Heart left ventricle (tissue), 16 donors: ENCODE data around the gene EMILIN3. TPM values are rescaled to one million over a fixed set of nuclear protein-coding genes. Genes with fewer than 3 reads are reported as not detected.

ENCODE experiments used
- ATAC-seq, 4 donors: fragments of 200-7000 bp; cut with Tn5 transposase; one replicate each; pipeline ENCODE4 v1.9.1; 2020 to 2022; ENCODE audit warnings: moderate library complexity in 4 of 4, mild to moderate bottlenecking in 3 of 4, moderate number of reproducible peaks in 1 of 4
- DNase-seq, 5 donors: peaks; one replicate each; pipeline ENCODE4 v3.0.0-alpha.2; 2020
- H3K27ac ChIP-seq, 12 donors: fragments of 200-600 bp; sonication (generic) in 4 of 12; one replicate each; pipeline versions ENCODE4 v1.5.0 to v1.8.0; 2016 to 2022; ENCODE audit warnings: mild to moderate bottlenecking in 2 of 12
- H3K27me3 ChIP-seq, 9 donors: fragments of 200-600 bp; sonication (generic) in 2 of 9; one replicate each; pipeline versions ENCODE4 v1.5.1 to v1.8.0; 2016 to 2022; ENCODE audit warnings: mild to moderate bottlenecking in 3 of 9
- H3K36me3 ChIP-seq, 9 donors: fragments of 200-600 bp; sonication (generic) in 2 of 9; one replicate each; pipeline versions ENCODE4 v1.5.0 to v1.8.0; 2018 to 2022; ENCODE audit warnings: mild to moderate bottlenecking in 2 of 9
- H3K4me1 ChIP-seq, 12 donors: fragments of 200-600 bp; sonication (generic) in 4 of 12; one replicate each; pipeline versions ENCODE4 v1.5.0 to v1.8.0; 2016 to 2022; ENCODE audit warnings: mild to moderate bottlenecking in 3 of 12
- H3K4me3 ChIP-seq, 12 donors: fragments of 200-600 bp; sonication (generic) in 4 of 12; one replicate each; pipeline versions ENCODE4 v1.5.0 to v1.8.0; 2017 to 2022; ENCODE audit warnings: mild to moderate bottlenecking in 9 of 12, moderate library complexity in 4 of 12
- H3K9me3 ChIP-seq, 12 donors: fragments of 200-600 bp; sonication (generic) in 4 of 12; one replicate each; pipeline versions ENCODE4 v1.5.0 to v1.8.0; 2016 to 2022; ENCODE audit warnings: mild to moderate bottlenecking in 1 of 12
- CTCF ChIP-seq, 12 donors: fragments of 200-600 bp; sonication (generic) in 4 of 12; IDR thresholded peaks; one replicate each; pipeline versions ENCODE4 v1.5.0 to v1.8.0; 2018 to 2022; ENCODE audit warnings: antibody characterized with exemption in 12 of 12, mild to moderate bottlenecking in 5 of 12
- POLR2A ChIP-seq, 2 donors: fragments of 450-650 bp; IDR thresholded peaks; one replicate each; pipeline ENCODE4 v1.6.1; 2017; ENCODE audit warnings: antibody characterized with exemption in 2 of 2, mild to moderate bottlenecking in 2 of 2, moderate library complexity in 2 of 2
- WGBS, 4 donors: extraction: QIAGEN DNeasy Blood & Tissue Kit in 2 of 4; methylation state at CpG; one replicate each; pipeline versions ENCODE4 v1.1.5 to v1.1.7; 2013 to 2018; 5-methylcytosine and 5-hydroxymethylcytosine counted together
- intact Hi-C, 10 donors: fragments of 100-400 bp; cut with DNase I; formaldehyde crosslinking; loops; one replicate each; pipeline versions ENCODE4 v1.11.1 to v1.14.2; 2022
- polyA plus RNA-seq, 2 donors: library from polyadenylated mRNA; stranded (reverse); fragments of 200-250 nt; gene quantifications; one replicate each; pipeline ENCODE4 v1.2.3, GENCODE V29; 2013
- total RNA-seq, 9 donors: library from RNA; depleted of rRNA in 2 of 9; stranded (reverse); fragments of >200 nt in 2 of 9; fragmentation: NEBNext Ultra II Directional in 3 of 9; extraction: Animal tissue kit (Norgen Biotek cat#: 25700) in 3 of 9; gene quantifications; one replicate each; pipeline versions ENCODE4 v1.1.0 to v1.2.4, GENCODE V29; 2016 to 2023
- donor health status: ischemic (EF 13 %, LVEDD 7.1; RV severe dilation, severe dysfunction).
- donor health status: healthy with polysubstance abuse.
- donor health status: DM: no; HTN: yes; CAD: no.
- donor health status: DM: no; HTN: no; CAD: no.
- donor health status: ischemic (EF 25% LVEDD 6.9; RV normal size, moderate dysfunction).
- donor health status: ischemic (EF 25% LVEDD 5.7; RV mildly dilated, moderate dysfunction).
- donor health status: healthy.
- donor health status: DM: yes; HTN: yes; CAD: no.
- donor health status: ischemic (EF 35%, LVEDD 5.7; RV mildly dilated, moderate dysfunction).
- donor health status: nonischemic (EF 11% LVEDD 7.7; RV severe dilation, severe dysfunction).
- donor health status: DM: yes; HTN: yes; CAD: no.
- donor health status: PGD.
- donor health status: ischemic (EF 29% LVEDD 5.4; RV normal size, mild dysfunction).
- donor health status: nonischemic (EF 23%, LVEDD 6.1; RV moderate dilation, normal function).

EMILIN3 gene
- total and polyA plus RNA-seq, 11 donors: 0.24 to 9.3 (median 2.2) TPM

DNA sequence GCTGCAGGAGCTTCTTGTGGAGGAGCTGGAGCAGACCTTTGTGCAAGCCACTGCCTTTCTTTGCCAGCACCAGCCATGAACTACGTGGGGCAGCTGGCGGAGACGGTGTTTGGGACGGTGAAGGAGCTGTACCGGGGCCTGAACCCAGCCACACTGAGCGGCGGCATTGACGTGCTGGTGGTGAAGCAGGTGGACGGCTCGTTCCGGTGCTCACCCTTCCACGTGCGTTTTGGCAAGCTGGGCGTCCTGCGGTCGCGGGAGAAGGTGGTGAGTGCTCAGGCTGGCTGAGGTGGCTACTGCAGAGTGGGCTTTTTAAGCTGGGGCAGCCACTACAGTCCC is 20.9 kb downstream of the EMILIN3 start:
- no peaks in the 10 kb centered on the region for H3K27me3 ChIP-seq
- H3K9me3 ChIP-seq: no peaks in the 10 kb centered on the region
- intact Hi-C loops: loop anchor here in 4 of 10 donors (2.0 to 10.0 kb wide), 2 partner anchors 63 to 349 kb away; no protein-coding TSS in a partner anchor
- no peak overlapping the region for H3K4me3 ChIP-seq
- peak in 1 of 5 donors; percentile 28 for DNase-seq
- H3K27ac ChIP-seq: no peak overlapping the region
- TF ChIP-seq CTCF (IDR thresholded peaks at IDR 0.05) (no peak), POLR2A (IDR thresholded peaks at IDR 0.05) (no peak)
- H3K36me3 ChIP-seq: peaks cover 0 to 50% (median 32%) of the 10 kb centered on the region in 9 donors
- peaks cover 0 to 31% (median 10%) of the 10 kb centered on the region in 12 donors for H3K4me1 ChIP-seq
- no peak for ATAC-seq
- 83 to 93% (median 92%) methylated on average over 7 to 17 of the region's 17 CpGs for WGBS, 4 donors

- H3K9me3 ChIP-seq: no peaks in the 10 kb centered on the region
- TF ChIP-seq CTCF (IDR thresholded peaks at IDR 0.05) (no peak), POLR2A (IDR thresholded peaks at IDR 0.05) (no peak)
- 92 to 94% (median 93%) methylated on average over 9 to 11 of the region's 11 CpGs for WGBS, 4 donors
- H3K27me3 ChIP-seq: no peaks in the 10 kb centered on the region
- no peak overlapping the region for H3K27ac ChIP-seq
- intact Hi-C loops: loop anchor here in 7 of 10 donors (2.0 to 10.0 kb wide), 5 partner anchors 62 to 350 kb away; no protein-coding TSS in a partner anchor
- peaks cover 0 to 45% (median 26%) of the 10 kb centered on the region in 9 donors for H3K36me3 ChIP-seq
- peaks cover 0 to 37% (median 12%) of the 10 kb centered on the region in 12 donors for H3K4me1 ChIP-seq
- no peak for DNase-seq
- H3K4me3 ChIP-seq: no peak overlapping the region
- no peak for ATAC-seq
Measured at GRCh38 chr20:41344938-41345728, 21.5 kb downstream of the EMILIN3 start.

DNA sequence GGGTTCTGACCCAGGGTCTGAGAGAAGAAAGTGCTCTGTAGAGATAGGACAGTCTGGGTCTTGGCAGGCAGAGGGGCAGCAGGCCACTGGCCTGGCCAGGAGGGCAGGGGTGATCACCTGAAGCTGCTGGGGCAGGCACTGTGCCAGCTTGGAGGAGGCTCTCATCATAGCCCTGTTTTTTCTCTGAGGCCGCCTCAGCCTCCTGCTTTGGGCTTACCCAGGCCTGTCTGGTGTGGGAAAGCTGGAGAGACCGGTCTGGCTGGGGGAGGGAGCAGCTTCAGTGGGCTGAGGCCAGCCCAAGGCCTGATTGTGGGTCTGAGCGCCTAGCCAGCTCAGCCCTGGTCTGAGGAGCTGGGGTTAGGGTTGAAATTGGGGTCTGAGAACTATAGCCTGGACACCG is 22.1 kb downstream of the EMILIN3 start:
- H3K27me3 ChIP-seq: peaks cover 0 to 4% (median 0%) of the 10 kb centered on the region in 9 donors
- no peak for ATAC-seq
- H3K9me3 ChIP-seq: no peaks in the 10 kb centered on the region
- peaks cover 0 to 43% (median 17%) of the 10 kb centered on the region in 12 donors for H3K4me1 ChIP-seq
- H3K36me3 ChIP-seq: peaks cover 0 to 38% (median 19%) of the 10 kb centered on the region in 9 donors
- intact Hi-C loops: loop anchor here in 7 of 10 donors (2.0 to 10.0 kb wide), 5 partner anchors 63 to 350 kb away; no protein-coding TSS in a partner anchor
- peak in 1 of 5 donors; percentile 21 for DNase-seq
- no peak overlapping the region for H3K4me3 ChIP-seq
- WGBS, 4 donors: 83 to 89% (median 87%) methylated on average over 3 to 4 of the region's 4 CpGs
- TF ChIP-seq POLR2A (IDR thresholded peaks at IDR 0.05) (no peak), CTCF (IDR thresholded peaks at IDR 0.05) (no peak)
- H3K27ac ChIP-seq: no peak overlapping the region
